RPMI7951 (cell line): ENCODE data around the gene C19orf44. TPM values are rescaled to one million over a fixed set of nuclear protein-coding genes. Genes with fewer than 3 reads are reported as not detected.

Source experiments
- DNase-seq: peaks from one replicate; pipeline ENCODE4 v3.0.0-alpha.2; 2012; ENCODE audit warnings: low read depth
- total RNA-seq: library from RNA; depleted of rRNA; stranded (reverse); fragments of >200 nt; shearing (Covaris generic); gene quantifications from 2 replicates; pipeline ENCODE4 v1.2.3, GENCODE V29; 2014

The C19orf44 gene
- total RNA-seq, 1 experiment from 2014 or later = 10.0 TPM

DNA sequence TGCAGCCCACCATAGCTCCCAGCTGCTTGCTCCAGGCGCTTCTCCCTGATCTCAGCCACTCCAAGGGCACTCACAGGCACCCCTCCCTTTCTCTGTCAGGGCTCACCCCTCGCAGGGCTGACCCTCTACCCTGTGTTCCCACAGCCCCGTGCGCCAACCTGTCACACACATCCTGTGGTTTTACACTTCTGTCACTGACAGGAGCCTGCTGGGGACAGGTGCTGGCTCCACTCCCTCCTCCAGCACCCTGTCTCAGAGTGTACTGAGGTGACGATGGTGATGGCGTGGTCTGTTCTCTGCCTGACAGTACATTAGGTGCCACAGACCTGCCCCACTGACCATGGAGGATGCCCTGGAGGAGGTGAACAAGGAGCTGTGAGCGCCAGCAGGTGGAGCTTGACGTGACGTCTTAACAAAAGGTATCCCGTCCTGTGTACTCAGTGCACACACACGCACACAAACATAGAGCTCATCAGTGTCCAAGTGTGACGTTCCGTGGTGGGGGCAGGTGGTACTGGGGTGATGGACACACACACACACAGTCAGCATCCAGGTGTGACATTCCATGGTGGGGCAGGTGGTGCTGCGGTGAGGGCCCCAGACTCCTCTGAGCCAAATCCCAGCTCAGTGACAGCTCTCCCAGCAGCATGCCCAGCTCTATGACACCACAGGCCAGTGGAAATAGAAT lies 20.9 kb downstream of the C19orf44 start:
- DNase-seq = no peak

DNA sequence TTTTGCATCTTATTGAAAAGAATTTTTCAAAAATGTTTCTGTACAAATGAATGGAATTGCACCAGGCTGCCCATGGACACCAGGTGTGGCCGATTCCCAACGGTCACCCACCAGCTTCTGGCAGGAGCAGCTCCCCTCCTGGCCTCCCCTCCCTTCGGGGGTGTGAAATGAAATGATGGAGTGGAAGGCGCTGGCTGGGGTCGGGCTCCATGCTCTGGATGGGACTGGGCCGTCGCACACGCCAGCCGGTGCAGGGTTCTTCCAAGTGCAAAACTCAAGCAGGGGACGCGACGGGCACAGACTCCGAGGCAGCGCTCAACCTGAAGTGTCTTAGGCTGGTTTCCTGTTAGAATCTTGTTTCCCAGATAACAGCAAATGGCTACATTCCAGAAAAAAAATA lies 21.9 kb downstream of the C19orf44 start:
- DNase-seq = no peak

DNA sequence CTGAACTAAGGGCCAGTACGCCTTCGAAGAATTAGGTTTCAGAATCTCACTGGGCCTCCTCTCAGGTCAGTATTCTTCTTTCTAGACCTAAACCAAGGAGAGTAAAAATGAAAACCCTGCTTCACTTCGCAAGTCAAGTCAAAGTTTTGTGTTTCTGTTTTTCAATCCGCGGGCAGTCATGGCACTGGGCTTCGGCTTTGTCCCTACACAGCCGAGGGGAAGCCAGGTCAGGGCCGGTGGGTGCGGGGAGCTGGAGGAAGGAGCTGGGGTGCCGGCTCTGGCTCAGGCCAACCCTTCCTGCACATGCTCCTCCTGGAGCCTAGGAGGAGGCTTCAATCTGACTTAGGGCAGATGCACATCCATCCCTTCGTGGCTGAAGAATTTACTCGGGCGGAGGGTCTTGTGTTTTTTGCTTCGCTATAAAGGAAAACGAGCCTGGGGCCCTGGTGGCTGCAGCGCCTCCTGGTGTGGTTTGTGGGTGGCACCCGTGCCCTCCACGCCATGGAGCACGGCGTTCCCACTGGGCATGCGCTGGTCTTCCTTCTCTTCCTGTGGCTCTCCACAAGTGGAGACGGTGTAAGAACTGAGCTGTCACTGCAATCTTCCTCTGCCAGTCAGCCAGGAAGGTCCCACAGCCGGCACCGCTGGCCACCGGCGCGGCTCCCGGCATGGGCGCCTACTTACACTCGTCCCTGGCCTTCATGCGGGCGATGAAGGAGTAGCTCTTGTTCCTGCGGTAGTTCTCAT lies 22.5 kb downstream of the C19orf44 start:
- no peak for DNase-seq

DNA sequence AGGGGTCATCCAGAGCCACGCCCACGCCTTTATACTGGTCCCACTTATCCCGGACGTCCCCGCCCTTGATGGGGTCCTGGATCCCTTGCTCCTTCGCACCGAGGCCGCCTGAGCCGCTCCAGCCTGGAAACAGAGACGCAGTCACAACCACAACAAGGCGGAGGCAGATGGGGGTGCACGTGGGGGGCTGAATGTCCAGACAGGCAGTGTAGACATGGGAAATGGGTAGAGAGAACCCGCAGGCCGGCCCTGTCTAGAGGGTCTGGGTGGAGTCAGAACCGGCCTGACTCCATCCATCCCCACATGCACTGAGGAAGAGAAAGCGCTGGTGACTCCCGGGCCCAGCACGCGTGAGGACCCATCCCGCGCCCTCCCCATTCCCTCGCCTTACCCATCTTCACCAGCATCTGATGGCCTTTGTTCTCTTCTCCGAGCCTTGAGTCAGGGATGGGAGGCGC lies 23.1 kb downstream of the C19orf44 start:
- no peak for DNase-seq

DNA sequence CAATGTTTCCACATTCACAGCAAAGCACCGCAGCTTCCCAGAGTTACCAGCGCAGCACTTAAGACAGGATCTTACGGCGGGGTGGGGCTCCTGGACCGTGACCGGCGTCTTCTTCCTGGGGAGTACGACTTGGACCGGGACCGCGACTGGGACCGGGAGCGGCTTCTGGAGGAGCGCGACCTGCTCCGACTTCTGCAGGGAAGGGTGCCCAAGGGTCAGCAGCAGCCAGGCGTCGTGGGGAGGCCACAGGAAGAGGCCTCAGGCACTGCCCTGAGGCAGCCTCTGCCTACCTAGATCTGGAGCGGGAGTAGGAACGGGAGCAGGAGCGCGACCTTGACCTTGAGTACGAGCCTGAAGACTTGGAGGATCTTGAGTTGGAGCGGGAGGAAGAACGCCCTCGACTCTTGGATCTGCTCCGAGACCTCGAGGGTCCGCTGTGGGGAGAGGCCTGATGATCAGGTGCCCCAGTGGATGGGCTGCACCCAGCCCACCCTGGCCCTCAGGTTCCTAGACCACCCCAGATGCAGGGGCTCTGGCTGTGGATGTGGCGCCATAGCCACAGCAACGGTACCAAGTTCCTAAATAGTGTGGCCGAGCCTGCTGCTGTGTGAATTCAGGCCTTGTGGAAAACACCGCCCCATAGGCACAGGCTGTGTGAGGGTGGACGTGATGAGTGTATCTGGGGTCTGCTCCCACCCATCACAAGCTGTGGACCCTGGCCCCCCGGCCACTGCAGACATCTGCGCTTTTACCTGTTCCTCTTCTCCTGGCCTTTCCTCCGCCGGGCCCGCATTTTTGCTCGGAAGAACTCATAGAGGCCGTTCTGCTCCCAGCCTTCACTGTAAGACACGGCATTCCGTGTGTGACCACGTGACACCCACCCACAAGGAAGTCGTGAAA lies 24.1 kb downstream of the C19orf44 start:
- DNase-seq = no peak

DNA sequence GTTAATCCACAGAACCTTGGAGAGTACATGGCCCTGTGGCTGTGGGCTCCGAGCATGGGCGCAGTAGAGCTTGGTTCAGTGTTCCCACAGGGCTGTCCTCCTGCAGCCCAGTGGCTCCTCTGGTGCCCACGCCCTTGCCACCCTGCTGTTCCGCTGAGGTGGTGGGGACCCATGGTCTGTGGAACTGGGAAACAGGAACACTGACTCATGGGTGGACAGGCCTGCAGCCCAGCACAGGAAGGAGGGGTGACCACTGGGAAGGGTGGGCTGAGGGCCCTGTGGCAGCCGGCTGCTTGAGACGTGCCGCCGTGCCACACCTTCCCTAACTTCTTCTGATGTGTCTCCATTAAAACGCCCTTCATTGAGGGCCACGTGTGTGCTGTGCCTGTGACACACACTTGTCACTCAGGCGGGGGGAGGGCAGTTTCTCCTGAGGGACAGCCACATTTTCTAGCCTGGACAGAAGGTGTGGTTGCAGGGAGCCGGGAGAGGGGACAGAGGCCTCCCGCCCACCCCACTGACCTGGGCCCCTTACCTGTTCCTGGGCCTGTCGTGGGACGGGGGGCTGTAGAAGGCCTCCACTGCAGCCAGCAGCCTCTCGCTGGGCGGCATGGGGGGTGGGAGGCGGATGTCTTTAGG lies 24.9 kb downstream of the C19orf44 start:
- DNase-seq = no peak

DNA sequence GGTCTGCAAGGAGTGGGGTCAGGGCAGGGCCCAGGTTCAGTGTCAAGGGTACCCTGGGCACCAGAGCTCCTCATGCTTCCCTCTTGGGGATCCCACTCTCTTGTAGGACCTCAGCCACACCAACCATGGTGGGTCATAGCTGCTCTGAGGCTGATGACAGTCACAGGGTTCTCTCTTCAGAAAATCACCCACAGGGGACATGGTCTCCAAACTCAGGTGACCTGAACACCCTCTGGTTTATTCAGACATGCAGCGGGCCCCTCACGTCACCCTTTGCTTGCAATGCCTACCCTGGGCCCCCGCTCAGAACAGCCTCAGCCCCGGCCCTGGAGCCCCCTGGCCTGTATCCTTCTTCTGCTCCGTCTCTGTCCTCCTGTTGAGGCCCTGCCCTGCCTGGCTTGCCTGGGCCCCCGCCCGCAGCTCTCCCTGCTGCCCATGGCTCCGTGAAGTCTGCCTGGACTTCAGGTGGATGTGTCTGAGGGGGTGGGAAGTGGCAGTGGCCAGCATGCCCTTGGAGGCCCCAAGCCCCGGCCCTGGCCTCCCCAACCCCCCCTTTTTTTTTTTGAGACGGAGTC lies 25.6 kb downstream of the C19orf44 start:
- no peak for DNase-seq

DNA sequence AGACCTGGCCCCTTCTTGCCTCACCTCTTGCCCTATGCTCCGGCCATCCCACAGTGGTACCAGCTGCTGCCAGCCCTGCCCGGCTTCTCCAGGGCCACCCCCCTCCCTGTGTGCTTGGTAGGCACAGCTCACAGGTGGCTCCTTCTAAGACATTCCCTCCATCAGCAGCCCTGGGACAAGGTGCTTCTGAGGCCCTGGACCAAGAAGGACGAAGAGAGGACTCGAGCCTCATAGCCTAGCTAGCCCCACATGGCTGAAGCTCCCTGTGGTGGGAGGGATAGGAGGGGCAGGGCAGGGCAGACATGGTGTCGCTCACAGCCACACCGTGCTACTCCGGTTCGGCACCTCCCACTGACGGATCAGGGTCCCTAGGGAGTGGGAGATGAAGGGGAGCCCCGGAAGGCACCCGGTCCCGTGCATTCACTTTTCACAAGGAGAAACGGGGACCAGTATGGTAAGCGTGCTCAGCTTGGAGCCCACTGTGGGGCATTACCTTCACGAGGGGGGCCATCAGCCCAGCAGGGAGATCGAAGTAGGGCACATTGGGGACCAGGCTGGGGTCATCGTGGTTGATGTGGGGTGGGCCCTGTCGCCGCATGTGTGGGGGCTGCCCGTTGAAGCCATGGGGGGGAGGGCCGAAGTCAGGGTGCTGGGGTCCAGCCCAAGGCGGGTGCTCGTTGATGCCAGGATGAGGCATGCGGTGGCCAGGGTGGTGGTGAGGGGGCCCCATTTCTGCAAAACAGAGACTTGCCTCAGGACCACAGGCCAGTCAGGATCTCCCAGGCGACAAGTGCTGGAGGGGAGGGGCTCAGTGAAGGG lies 26.6 kb downstream of the C19orf44 start:
- DNase-seq = no peak

DNA sequence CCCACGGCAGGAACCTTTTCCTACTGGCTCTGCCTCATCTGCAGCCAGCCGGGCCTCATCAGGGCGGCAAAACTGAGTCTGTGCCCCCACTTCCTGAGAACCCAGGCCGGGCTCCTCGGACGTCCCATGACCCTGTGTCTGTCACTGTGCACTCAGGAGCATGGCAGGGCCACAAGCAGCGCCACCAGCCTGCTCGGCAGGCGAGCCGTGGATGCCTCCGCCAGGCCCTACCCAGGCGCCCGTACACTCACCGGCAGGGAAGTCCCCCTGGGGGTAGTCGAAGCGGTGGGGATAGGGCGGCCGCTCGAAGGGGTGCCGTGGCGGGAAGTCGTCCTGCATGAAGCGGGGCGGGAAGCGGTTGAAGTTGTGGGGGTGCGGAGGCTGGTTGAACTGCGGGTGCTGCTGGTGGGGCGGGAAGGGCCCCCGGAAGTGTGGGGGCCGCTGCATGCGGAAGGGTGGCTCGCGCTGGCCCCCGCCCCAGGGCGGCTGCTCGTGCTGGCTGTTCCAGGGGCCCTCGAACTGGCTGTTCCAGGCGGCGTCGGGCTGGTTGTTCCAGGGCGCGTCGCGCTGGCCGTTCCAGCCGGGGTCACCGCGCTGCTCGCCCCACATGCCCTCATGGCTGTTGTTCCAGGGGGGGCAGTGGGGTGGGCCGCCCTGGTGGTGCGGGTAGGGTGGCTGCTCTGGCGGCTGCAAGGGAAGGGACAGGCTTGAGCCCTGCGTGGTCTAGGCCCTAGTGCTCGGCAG lies 29.0 kb downstream of the C19orf44 start:
- no peak for DNase-seq

DNA sequence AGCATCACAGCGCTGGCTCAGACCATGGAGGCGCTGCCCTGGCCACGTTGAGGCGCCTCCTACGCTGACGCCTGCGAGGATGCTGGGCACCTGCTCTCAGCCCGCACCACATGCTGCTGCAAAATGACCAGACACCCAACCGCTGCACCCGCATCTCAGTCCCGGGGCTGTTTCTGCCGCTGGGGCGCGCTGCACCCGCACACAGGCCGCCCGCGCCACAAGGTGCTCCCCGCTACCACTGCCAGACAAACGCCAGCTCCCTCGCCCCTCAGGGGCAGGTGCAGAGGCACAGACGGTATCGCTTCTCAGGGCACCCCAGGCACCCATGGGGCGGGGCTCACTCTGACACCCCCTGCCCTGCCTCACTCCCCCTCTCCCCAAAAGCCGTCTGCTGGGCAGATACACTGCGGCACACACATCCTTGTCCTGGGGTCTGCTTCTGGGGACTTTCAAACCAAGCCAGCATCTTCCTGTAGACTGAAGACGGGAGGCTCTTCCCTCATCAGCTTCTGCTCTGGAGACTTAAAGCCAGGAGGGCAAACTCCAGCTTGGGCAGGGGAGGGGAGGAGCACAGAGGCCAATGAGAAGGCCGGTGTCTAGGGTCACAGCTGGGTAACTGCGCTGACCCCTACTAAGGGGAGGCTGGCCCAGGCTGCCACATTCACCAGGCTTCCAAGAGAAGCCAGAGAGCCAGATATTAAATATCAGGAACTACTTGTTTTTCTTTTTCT lies 29.7 kb downstream of the C19orf44 start:
- no peak for DNase-seq

DNA sequence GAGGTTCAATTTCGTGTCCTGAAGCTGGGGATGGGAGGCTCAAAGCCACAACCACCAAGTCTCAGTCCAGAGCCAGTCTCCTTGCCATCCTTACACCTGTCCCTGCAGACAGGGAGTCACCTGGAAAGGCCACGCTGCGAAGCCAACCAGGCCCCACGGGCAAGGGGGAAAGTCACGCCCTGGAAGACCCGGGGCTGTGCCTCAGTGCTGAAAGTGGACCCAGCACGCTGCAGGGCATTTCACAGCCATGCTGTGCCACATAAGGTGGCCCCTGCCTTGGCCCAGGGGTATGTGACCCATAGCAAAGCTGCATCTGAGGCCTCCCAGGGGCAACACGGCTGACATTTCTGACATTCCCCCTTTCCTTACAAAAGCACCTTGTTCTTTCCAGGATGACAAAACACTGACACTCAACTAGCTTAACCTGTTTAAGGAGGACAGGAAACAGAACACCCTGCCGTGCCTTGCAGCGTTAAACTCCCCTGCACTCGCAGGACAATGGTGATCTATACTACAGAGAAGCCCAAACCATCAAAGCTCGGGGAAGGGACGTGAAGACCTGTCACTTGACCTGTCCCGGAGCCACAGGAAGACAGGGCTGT lies 31.2 kb downstream of the C19orf44 start:
- DNase-seq = no peak

DNA sequence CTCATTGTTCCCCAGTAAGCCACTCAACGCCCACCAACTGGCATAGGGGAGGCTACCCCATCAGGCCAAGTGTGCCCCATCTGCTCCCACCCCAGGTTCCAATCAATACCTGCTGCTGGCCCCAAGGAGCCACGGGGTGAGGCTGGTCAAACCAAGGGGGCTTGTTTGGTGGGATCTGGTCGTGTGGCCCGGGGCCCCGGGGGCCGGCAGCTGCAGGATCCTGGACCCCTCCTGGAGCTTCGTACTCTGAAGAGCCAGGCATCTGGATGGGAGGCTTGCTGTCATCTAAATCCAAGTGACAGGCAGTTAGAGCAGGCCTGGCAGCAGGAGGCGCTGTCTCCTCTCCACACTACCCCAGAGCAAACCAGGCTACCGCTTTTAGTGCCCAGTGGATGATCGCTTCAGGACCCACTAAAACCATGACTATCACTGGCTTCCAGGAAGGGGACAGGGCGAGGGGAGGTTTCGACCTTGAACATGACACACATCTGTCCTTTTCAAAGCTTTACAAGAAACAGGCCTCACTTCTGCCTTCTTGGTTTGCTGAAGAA lies 31.9 kb downstream of the C19orf44 start:
- DNase-seq = no peak

DNA sequence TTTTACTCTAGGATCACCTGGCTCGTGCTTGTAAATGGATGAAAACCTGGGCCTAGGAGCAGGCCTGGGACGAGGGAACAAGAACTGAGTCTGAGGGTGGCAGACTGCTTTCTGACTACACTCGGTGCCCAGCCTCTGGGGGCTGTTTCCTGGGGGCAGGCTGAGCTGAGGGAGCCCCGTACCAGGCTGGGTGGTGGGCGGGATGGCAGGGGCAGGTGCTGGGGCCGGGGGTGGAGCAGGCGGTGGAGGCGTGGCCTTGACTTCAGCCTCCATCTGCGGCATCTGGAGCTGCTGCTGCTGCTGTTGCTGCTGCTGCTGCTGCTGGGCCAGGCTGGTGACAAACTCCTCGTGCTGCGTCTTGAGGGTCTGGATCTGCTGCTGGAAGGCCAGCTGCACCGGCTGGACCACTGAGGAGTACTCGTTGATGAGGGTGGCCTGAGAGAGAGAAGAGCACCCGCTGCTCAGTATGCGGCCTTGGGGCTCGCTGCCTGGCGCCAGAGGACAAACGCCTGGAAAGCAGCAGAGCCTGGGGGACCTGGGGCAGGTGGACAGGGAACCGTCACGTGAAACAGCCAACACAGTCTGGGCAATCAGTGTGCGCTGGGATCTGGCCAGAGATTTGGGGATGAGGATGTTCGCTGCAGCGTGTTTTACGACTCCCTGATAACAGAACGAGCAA lies 33.4 kb downstream of the C19orf44 start:
- DNase-seq = no peak

DNA sequence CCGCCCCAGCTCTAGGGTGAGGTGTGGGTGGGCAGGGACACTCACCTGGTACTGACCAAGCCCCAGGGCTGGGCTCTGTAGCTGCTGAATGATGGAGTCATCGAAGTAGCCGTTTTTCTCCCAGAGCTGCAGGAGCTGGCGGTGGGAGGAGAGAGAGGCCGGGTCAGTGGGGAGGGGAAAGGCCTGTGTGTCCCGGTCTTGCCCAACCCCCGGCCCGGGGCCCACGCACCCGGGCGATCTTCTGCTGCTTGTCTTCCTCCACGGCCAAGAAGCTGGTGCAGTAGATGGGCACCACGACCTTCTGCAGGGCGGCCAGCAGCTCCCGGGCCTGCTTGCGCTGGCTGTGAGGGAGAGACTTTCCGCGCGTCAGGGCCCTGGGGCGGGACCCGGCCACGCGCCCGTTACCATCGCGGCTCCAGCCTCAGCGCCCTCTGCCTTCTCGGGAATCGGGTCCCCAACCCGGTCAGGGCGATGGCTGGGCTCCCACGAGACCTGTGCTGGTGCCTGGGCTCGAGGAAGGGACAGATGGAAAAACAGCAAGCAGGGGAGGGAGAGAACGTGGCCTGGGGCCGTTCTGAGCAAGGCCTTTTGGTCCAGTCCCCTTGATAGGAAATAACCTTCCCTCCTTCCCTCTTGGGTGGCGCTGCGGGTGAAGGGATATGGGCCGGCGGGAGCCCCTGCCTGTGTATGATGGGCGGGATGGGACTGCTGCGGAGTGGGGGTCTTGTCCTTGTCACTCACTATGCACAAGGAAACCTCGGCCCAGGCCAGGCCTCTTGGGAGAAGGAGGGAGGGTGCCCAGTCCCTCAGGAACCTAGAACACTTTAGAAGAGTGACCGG lies 34.6 kb downstream of the C19orf44 start:
- no peak for DNase-seq

DNA sequence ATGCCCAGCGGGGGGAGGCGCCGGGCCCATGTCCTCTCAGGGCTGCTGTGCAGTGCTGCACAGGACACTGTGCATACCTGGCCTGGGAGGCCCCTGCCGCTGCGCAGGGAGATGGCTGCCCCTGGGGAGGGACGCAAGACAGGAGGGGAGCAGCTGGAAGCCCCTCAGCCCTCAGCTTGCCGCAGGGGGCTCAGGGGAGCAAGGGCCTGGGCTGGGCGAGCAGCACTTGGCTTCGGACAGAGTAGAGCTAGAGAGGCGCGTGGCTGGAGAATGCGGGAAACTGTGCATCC lies 35.1 kb downstream of the C19orf44 start:
- no peak for DNase-seq

DNA sequence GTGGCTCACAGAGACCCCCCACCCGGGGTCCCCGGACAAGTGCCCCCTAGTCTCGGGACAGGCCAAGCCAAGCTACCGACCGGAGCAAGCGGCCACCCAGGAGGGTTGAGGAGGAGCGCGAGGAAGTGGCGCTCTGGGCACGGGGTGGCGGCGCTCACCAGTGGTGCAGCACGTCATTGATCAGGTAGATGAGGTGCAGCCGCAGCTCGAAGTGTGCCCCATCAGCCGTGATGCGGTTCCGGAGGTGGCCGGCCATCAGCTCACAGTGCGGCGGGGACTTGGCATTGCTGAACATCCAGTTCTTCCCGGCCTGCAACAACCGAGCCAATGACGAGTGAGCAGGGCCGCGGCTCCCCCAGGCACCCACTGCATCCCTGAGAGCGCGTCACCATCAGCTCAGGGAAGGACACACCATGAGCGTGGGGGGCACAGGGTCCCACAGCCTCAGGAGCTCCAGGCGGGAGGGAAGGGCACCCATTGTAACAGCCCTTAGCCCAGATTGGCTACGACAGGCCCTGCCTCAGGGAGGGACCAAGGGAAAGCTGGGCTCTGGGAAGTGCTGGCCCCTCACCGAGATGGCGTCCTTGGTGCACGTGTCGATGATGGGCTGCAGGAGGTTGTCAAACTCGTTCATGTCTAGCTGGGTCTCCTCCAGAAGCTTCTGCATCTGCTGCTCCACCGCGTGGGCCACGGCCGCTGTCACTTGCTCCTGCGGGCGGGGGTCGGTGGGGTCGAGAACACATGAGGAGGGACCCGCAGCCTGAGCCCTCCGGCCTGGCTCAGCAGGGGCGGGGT lies 36.4 kb downstream of the C19orf44 start:
- DNase-seq = no peak
